T1000 (cell line): ENCODE measurements around the gene SORCS3.

ENCODE experiments used
- DNase-seq: peaks from one replicate; lab custom pipeline; 2025; ENCODE audit warnings: mixed read lengths; lab: John Stamatoyannopoulos, UW

The SORCS3 gene

GRCh38 chr10:105188737-105189462 is 547.8 kb downstream of the SORCS3 start:
- DNase-seq: peak; percentile 9

GRCh38 chr10:105189463-105189800 is 548.3 kb downstream of the SORCS3 start:
- peak; percentile 3 for DNase-seq

GRCh38 chr10:105192146-105192545 is 551.1 kb downstream of the SORCS3 start:
- DNase-seq: no peak

GRCh38 chr10:105192861-105193260 is 551.8 kb downstream of the SORCS3 start:
- no peak for DNase-seq

- no peak for DNase-seq
Observed at GRCh38 chr10:105195831-105196230, 554.7 kb downstream of the SORCS3 start.

GRCh38 chr10:105197598-105198364 is 556.7 kb downstream of the SORCS3 start:
- no peak for DNase-seq

GRCh38 chr10:105206616-105207015 is 565.5 kb downstream of the SORCS3 start:
- no peak for DNase-seq

- DNase-seq: no peak
Observed at GRCh38 chr10:105207476-105207995, 566.4 kb downstream of the SORCS3 start.

- DNase-seq: no peak
Observed at GRCh38 chr10:105210546-105210945, 569.5 kb downstream of the SORCS3 start.

GRCh38 chr10:105237685-105238084 is 596.6 kb downstream of the SORCS3 start:
- DNase-seq: no peak

GRCh38 chr10:105239311-105240219 is 598.5 kb downstream of the SORCS3 start:
- no peak for DNase-seq

GRCh38 chr10:105241254-105241653 is 600.2 kb downstream of the SORCS3 start:
- no peak for DNase-seq

- no peak for DNase-seq
Observed at GRCh38 chr10:105243381-105243780, 602.3 kb downstream of the SORCS3 start.

- DNase-seq: no peak
Observed at GRCh38 chr10:105243825-105244224, 602.7 kb downstream of the SORCS3 start.

GRCh38 chr10:105247831-105248499 is 606.9 kb downstream of the SORCS3 start:
- no peak for DNase-seq

GRCh38 chr10:105252911-105253310 is 611.8 kb downstream of the SORCS3 start:
- DNase-seq: no peak

GRCh38 chr10:105253515-105254212 is 612.6 kb downstream of the SORCS3 start:
- no peak for DNase-seq

GRCh38 chr10:105258036-105258673 is 617.1 kb downstream of the SORCS3 start:
- no peak for DNase-seq

GRCh38 chr10:105258674-105259065 is 617.6 kb downstream of the SORCS3 start:
- DNase-seq: no peak

- DNase-seq: no peak
Observed at GRCh38 chr10:105259201-105259600, 618.1 kb downstream of the SORCS3 start.

- no peak for DNase-seq
Observed at GRCh38 chr10:105262666-105263065, 621.6 kb downstream of the SORCS3 start.
